Measurements from ENCODE around the gene HEMK1.

HEMK1 gene

GRCh38 chr3:50554553-50554952 lies 14.8 kb upstream of the HEMK1 start:
- TF ChIP-seq, protein P1, sequence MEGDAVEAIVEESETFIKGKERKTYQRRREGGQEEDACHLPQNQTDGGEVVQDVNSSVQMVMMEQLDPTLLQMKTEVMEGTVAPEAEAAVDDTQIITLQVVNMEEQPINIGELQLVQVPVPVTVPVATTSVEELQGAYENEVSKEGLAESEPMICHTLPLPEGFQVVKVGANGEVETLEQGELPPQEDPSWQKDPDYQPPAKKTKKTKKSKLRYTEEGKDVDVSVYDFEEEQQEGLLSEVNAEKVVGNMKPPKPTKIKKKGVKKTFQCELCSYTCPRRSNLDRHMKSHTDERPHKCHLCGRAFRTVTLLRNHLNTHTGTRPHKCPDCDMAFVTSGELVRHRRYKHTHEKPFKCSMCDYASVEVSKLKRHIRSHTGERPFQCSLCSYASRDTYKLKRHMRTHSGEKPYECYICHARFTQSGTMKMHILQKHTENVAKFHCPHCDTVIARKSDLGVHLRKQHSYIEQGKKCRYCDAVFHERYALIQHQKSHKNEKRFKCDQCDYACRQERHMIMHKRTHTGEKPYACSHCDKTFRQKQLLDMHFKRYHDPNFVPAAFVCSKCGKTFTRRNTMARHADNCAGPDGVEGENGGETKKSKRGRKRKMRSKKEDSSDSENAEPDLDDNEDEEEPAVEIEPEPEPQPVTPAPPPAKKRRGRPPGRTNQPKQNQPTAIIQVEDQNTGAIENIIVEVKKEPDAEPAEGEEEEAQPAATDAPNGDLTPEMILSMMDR (IDR thresholded peaks at IDR 0.05; ENCODE audit: extremely low read depth, insufficient read depth, missing control alignments): no peak
- DNase-seq (ENCODE audit: low spot score): no peak
- in situ Hi-C loops (cut with MboI; ENCODE audit: low pct_unique_long_range_greater_than_20kb, low sequenced_read_pairs, unreplicated experiment): loop anchor here (10.0 kb wide), 1 partner anchor 210 kb away; the partner anchor contains the start of genes RASSF1 and ZMYND10

GRCh38 chr3:50557106-50557505 lies 12.2 kb upstream of the HEMK1 start:
- in situ Hi-C loops (cut with MboI; ENCODE audit: low pct_unique_long_range_greater_than_20kb, low sequenced_read_pairs, unreplicated experiment): loop anchor here (10.0 kb wide), 1 partner anchor 212 kb away; the partner anchor contains the start of genes RASSF1 and ZMYND10
- DNase-seq (ENCODE audit: low spot score): no peak
- TF ChIP-seq, protein P1 (IDR thresholded peaks at IDR 0.05; ENCODE audit: extremely low read depth, insufficient read depth, missing control alignments): no peak

DNA sequence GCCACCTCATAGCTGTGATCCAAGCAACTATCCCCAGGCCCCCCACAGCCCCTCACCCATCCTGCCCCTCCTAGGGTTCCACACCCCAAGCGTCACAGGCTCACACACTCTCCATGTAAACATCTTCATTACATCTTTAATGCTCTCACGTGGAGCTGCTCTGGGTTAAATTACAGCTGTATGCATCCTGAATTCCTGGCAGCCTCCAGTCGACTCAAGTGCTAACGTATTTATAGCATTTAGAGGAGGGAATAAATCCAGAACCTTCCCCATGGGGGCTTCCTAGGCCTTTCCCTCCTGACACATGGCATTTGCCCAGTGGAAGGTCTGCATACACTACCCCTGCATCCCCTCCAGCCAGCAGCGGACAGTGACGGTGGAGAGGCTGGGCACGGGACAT lies 11.4 kb upstream of the HEMK1 start:
- TF ChIP-seq, protein P1 (IDR thresholded peaks at IDR 0.05; ENCODE audit: extremely low read depth, insufficient read depth, missing control alignments): no peak
- in situ Hi-C loops (cut with MboI; ENCODE audit: low pct_unique_long_range_greater_than_20kb, low sequenced_read_pairs, unreplicated experiment): loop anchor here (10.0 kb wide), 1 partner anchor 213 kb away; the partner anchor contains the start of genes RASSF1 and ZMYND10
- no peak for DNase-seq (ENCODE audit: low spot score)

DNA sequence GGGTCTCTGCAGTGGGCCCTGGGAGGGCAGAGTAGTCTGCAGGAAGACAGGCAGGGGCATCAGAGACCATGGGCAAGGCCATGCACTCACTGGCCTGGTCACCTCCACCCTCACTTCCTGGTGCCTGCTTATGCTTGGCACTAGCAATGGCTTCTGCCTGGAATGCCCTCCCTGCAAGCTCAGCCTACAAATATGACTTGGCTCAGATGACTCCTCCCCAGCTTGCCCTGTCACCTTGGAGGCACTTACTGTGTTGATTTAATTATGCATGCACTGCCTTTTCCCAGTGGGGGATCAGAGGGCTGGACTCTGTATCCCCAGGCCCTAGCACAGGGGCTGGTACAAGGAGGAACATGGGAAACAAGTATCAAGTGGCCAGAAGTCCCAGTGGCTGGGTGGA lies 9.6 kb upstream of the HEMK1 start:
- no peak for DNase-seq (ENCODE audit: low spot score)
- in situ Hi-C loops (cut with MboI; ENCODE audit: low pct_unique_long_range_greater_than_20kb, low sequenced_read_pairs, unreplicated experiment): loop anchor here (10.0 kb wide), 1 partner anchor 215 kb away; the partner anchor contains the start of genes RASSF1 and ZMYND10
- TF ChIP-seq, protein P1 (IDR thresholded peaks at IDR 0.05; ENCODE audit: extremely low read depth, insufficient read depth, missing control alignments): no peak

GRCh38 chr3:50562861-50563260 lies 6.5 kb upstream of the HEMK1 start:
- in situ Hi-C loops (cut with MboI; ENCODE audit: low pct_unique_long_range_greater_than_20kb, low sequenced_read_pairs, unreplicated experiment): no loop called here
- DNase-seq (ENCODE audit: low spot score): no peak
- TF ChIP-seq, protein P1 (IDR thresholded peaks at IDR 0.05; ENCODE audit: extremely low read depth, insufficient read depth, missing control alignments): no peak

- no peak for DNase-seq (ENCODE audit: low spot score)
- TF ChIP-seq, protein P1 (IDR thresholded peaks at IDR 0.05; ENCODE audit: extremely low read depth, insufficient read depth, missing control alignments): no peak
- in situ Hi-C loops (cut with MboI; ENCODE audit: low pct_unique_long_range_greater_than_20kb, low sequenced_read_pairs, unreplicated experiment): no loop called here
Observed at GRCh38 chr3:50563867-50564266, 5.5 kb upstream of the HEMK1 start.
